GM12865 (cell line): ENCODE data around the gene DPYD.

Experiments
- DNase-seq: peaks from one replicate; pipeline ENCODE4 v3.0.0; 2010; ENCODE audit warnings: low read depth
- H3K4me3 ChIP-seq: 2 replicates; pipeline ENCODE4 v1.5.1; 2011; ENCODE audit warnings: mild to moderate bottlenecking, low read depth, low read length, control low read depth
- CTCF ChIP-seq: IDR thresholded peaks from 2 replicates; pipeline ENCODE4 v1.5.1; 2011; ENCODE audit warnings: low read length, control low read depth, low read depth, inconsistent platforms; ENCODE audit not compliant: insufficient read depth; ENCODE audit errors: missing control alignments

DPYD gene

DNA sequence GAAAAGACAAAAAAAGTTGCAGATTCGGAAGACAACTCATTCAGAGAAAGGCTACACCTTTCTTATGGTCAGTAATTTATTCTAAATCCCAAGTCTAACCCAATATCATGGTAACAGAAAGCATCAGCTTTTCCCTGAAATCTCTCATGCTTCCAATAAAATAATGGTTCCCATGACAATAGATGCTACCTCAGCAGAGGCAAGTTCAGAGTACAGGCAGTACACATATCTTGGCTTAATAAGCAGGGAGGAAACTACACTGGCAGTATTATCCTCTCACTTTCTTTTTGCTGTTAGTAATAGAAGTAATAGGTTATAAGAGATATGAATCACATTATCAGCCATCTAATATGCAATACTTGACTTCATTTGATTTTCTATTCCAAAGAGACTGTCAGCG lies 137.1 kb downstream of the DPYD start:
- no peak overlapping the region for H3K4me3 ChIP-seq
- no peak for DNase-seq
- no peak for TF ChIP-seq CTCF

GRCh38 chr1:97781762-97782337 lies 139.0 kb downstream of the DPYD start:
- H3K4me3 ChIP-seq, result no peak overlapping the region
- no peak for TF ChIP-seq CTCF
- DNase-seq, result peak; percentile 9

DNA sequence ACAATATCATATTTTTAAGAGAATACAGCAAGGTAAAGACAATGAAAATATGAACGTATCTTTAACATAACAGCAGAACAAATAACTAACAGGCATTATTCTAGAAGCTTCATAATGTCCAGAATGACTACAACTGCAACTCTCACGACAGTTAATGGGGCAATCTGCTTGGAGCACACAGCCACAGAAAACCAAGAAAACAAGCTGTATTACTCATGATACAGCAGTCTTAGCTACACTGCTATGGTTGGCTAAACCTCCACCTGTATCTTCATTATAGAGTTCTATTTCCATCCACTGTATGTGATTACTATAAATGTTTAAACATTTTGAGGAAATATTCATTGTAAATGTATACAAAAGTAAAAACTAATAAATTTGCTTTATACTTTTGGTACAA lies 139.9 kb downstream of the DPYD start:
- DNase-seq, result no peak
- no peak for TF ChIP-seq CTCF
- H3K4me3 ChIP-seq, result no peak overlapping the region

DNA sequence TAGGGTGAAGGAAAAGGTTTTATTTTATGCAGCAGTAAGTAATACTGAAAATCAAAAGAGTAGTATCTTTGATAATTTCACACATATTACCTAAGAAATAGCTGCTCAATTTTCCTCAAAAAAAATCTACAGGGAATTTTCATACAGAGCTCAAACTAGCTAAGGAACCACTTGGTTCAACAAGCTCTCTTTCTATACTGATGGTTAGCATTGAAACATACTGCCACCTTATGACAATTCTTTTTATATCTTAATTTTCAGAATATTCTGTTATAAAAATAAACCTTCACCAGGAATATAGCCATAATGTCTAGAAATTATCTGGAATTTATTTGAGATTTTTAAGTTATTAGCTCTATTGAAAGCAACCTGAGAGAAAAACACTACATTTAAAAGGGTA lies 142.1 kb downstream of the DPYD start:
- no peak overlapping the region for H3K4me3 ChIP-seq
- DNase-seq, result no peak
- no peak for TF ChIP-seq CTCF

GRCh38 chr1:97770376-97770775 lies 150.5 kb downstream of the DPYD start:
- no peak for TF ChIP-seq CTCF
- no peak for DNase-seq
- no peak overlapping the region for H3K4me3 ChIP-seq

- TF ChIP-seq CTCF, result no peak
- no peak overlapping the region for H3K4me3 ChIP-seq
- no peak for DNase-seq
Observed at GRCh38 chr1:97767381-97767780, 153.5 kb downstream of the DPYD start.

DNA sequence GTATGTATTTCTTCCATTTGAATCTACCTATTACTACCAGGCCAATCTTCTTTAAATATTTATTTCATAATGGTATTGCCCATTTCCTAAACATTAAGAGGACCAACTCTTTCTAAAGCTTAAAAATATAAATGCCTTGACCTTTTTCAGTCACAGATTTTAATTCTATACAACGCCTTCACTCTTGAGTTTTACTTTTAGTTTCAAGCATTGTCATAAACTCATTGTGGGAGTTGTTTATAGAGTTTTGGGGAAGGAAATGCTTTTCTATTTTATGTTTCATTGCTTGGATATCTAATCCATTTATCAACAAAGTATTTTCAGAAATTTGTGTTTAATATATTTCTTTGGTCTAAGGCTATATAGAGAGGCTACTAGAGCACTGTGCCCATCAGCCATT lies 155.8 kb downstream of the DPYD start:
- no peak for TF ChIP-seq CTCF
- no peak for DNase-seq
- no peak overlapping the region for H3K4me3 ChIP-seq
